Left renal cortex interstitium (tissue), 4 donors: ENCODE measurements around the gene ZNF888. TPM values are rescaled to one million over a fixed set of nuclear protein-coding genes. Genes with fewer than 3 reads are reported as not detected.
"Not testable (repeated sequence)": the region's sequence is repeated elsewhere in the genome, so short reads cannot be mapped to it uniquely, and the experiment has no call there.

Experiments
- DNase-seq, 4 donors: peaks; one replicate each; pipeline ENCODE4 v3.0.0-alpha.2; 2013; ENCODE audit warnings: low read depth in 4 of 4, low spot score in 2 of 4, missing footprints in 1 of 4
- polyA plus RNA-seq, 4 donors: library from polyadenylated mRNA; unstranded; fragments of 120-200 nt; gene quantifications; one replicate each; pipeline ENCODE4 v1.2.1, GENCODE V29; 2013; ENCODE audit not compliant: insufficient read length in 4 of 4

ZNF888 gene
- polyA plus RNA-seq, 4 donors = 9.5 to 18.1 (median 12.9) TPM

GRCh38 chr19:52942386-52943133, 19.3 kb upstream of the ZNF888 start:
- DNase-seq = peak in 2 of 4 donors; percentile 70 to 75

GRCh38 chr19:52941941-52942385, 18.7 kb upstream of the ZNF888 start:
- DNase-seq = no peak

- not testable (repeated sequence) for DNase-seq
These were observed 18.3 kb upstream of the ZNF888 start for GRCh38 chr19:52941523-52941922.

DNA sequence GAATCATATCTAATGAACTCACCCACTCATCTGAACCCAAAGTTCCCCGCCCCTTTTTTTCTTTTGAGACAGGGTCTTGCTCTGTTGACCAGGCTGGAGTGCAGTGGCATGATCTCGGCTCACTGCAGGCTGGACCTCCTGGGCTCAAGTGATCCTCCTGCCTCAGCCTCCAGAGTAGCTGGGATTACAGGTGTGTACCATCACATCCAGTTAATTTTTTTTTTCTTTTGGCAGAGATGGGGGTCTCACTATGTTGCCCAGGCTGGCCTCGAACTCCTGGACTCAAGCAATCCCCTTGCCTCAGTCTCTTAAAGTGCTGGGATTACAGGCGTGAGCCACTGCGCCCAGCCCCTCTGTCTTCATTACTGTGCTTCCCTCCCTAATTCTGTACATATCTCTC, 17.7 kb upstream of the ZNF888 start:
- DNase-seq = not testable (repeated sequence)

- no peak for DNase-seq
These were observed 15.5 kb upstream of the ZNF888 start for GRCh38 chr19:52938761-52939160.

DNA sequence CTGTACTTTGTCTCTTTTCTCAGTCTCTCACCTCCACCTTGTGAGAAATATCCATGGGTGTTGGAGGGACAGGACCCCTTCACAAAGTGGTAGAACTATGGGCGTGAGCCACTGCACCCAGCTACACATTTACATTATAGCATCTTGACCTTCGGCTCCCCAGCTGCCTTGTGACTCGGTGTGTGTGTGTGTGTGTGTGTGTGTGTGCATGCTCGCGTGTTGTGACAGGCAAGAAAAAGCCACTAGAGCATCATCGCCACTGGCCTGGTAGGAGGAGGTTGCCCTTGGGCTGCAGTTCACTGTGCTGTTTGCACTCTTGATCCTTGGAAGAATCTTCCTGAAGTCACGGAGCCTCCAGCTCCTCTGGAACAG, 13.7 kb upstream of the ZNF888 start:
- DNase-seq = no peak

GRCh38 chr19:52936151-52936953, 13.1 kb upstream of the ZNF888 start:
- no peak for DNase-seq

GRCh38 chr19:52935434-52935833, 12.2 kb upstream of the ZNF888 start:
- no peak for DNase-seq

GRCh38 chr19:52924641-52925040, 1.4 kb upstream of the ZNF888 start:
- DNase-seq = not testable (repeated sequence)

- no peak for DNase-seq
These were observed 758 bp upstream of the ZNF888 start for GRCh38 chr19:52923778-52924593.

DNA sequence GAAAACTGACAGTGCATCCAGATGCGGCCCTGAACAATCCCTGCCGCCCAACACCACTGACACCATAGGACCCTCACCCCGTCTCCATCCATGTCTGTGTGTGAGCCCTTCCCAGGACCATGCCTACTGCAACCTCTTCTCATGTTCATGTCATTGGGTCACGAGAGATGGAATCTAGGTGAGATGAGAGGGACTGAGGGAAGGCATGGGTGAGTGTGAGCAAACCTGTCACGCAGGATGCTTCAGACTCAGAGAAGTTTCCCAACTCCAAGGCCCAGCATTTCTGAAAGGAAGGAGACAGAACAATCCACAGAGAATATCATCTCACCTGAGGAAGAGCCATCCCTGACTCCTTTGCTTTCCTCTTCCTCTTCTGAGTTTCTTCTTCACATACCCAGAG, 5.7 kb downstream of the ZNF888 start:
- DNase-seq = no peak

DNA sequence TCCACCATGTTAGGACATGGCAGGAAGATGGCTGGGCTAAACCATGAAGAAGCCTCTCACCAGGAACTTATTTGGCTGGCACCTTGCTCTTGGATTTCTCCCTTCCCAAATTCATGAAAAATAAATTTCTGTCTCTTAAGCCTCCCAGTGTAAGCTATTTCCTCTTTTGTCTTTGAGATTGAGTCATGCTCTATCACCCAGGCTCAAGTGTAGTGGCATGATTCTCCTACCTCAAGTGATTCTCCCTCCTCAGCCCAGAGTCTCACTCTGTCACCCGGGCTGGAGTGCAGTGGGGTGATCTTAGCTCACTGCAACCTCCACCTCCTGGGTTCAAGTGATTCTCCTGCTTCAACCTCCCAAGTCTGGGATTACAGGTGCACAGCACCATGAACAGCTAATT, 12.6 kb downstream of the ZNF888 start:
- no peak for DNase-seq

DNA sequence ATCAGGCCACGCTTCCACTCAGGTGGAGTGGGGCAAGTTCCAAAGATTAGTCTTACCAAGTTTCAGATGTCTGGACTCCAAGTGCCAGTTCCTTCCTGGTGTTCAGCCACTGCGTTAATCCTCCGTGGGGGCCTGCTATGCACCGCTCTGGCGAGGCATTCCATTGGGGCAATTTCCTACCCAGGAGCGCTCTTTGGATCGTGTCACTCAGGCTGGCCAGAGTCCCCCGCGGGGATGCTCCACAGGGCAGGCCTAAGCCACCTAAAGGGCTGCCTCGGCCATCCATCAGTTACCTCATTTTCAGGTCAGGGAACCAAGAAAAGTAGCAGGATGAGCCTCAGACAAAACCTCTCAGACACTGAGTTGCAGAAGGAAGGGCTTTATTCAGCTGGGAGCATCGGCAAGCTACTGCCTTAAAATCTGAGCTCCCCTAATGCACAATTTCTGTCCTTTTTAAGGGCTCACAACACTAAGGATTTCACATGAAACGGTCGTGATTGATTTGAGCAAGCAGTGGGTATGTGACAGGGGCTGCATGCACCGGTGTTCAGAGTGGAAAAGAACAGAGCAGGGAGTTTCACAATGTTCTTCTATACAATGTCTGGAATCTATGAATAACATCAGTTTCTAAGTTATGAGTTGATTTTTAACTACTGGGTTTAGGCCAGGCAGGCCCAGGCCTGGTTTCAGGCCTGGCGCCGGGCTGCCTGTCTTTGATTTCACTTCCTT, 19.0 kb downstream of the ZNF888 start:
- DNase-seq = not testable (repeated sequence)

- no peak for DNase-seq
These were observed 21.4 kb downstream of the ZNF888 start for GRCh38 chr19:52901842-52902241.

DNA sequence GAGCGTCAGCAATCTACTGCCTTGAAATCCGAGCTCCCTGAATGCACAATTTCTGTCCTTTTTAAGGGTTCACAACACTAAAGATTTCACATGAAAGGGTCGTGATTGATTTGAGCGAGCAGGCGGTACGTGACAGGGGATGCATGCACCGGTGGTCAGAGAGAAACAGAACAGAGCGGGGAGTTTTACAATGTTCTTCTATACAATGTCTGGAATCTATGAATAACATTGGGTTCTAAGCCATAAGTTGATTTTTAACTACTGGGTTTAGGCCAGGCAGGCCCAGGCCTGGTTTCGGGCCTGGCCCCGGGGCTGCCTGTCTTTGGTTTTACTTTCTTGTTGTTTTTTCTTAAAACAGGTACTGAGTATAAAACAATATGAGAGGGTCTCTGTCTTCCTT, 24.6 kb downstream of the ZNF888 start:
- not testable (repeated sequence) for DNase-seq

DNA sequence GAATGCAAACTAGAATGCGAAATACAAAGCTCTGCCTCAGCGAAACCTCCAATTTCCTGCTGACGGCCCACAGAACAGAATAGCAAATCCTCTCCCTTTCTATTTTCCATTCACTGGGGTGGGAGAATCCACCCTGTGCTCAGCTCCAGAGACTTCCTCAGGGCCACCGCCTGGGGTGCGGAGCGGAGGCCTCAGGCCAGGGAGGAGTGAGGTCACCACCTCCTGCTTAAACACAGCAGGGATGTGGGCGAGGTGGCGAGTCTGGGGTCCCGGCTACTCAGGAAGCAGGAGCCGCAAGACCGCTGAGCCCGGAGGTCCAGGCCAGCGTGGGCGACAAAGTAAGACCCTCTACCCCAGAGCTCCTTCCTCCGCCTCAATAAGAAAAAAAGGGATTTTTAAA, 25.1 kb downstream of the ZNF888 start:
- no peak for DNase-seq

DNA sequence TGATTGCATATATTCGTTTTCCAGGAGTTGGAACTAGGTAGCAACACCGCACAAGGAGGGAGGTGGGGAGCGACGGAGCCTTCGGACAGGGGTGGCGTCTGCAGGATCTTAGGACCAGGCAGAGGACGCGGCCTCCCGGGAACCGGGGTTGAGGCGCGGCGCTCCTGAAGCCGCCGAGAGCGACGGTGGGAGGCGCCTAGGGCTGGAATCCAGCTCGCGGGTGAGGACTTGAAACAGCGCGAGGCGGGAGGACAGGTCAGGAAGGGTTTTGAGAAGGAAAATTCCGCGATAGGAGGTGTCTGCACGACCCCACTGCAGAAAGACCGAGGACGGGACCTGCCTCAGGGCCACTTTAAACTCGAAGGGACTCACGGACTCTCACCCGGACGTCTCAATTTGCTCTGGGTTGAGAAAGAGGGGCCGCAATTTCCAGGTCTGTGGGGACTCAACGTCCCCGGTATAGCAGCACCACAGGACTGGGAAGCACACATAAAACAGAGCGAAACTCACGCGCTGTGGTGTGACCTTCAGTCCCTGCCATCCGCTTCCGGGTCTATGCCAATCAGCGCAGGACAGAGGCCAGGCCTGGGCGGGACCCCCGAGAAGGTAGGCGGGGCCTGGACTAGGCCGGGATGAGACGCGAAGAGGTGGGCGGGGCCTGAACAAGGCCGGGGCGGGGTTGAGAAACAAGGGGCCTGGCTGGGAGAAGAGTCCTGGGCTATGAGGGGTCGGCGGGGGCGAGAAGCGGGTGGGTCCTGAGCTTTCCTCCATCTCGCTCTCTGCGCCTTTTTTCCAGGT, 25.9 kb downstream of the ZNF888 start, which contains the start of gene ZNF320:
Gene ZNF320 (minus strand): TSS at position 498 of the 798 bp plus-strand sequence. CDS start 7,380 bp downstream, outside the sequence.
- peak; percentile 79 to 93 (median 86) for DNase-seq

GRCh38 chr19:52896431-52897137, 26.6 kb downstream of the ZNF888 start:
- DNase-seq = peak; percentile 7 to 20 (median 16)

DNA sequence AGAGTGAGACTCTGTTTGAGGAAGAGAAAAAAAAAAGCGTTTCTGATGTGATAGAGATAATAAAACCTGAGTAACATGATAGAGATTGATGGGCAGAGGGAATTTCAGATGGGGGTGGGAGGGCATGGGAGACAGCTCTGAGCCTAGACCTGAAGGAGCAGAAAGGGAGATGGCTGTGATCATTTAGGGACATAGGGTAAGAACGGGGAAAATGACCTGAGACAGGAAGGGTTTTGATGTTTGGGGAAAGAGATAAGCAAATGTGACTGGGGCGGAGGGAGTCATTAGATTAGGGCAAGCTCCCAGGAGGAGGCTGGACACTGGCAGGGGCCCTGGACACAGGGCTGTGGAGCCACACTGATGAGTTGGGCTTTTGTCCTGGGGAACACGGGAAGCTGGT, 31.9 kb downstream of the ZNF888 start:
- DNase-seq = no peak
